Neuron (in vitro differentiated cells): ENCODE data around the gene ERCC3.

Experiments
- H2AFZ ChIP-seq: one replicate; pipeline ENCODE4 v1.6.1; 2013; ENCODE audit warnings: low read depth, mild to moderate bottlenecking, inconsistent platforms, low read length, moderate library complexity
- H3K27me3 ChIP-seq: one replicate; pipeline ENCODE4 v1.6.1; 2013; ENCODE audit warnings: low read length; ENCODE audit not compliant: insufficient read depth
- H3K36me3 ChIP-seq: one replicate; pipeline ENCODE4 v1.6.1; 2013; ENCODE audit warnings: low read length; ENCODE audit not compliant: insufficient read depth
- H3K4me1 ChIP-seq: one replicate; pipeline ENCODE4 v1.6.1; 2013; ENCODE audit warnings: low read length; ENCODE audit not compliant: insufficient read depth
- H3K4me3 ChIP-seq: 2 replicates; pipeline ENCODE4 v1.5.1; 2013; ENCODE audit warnings: mild to moderate bottlenecking, low read length, moderate library complexity
- H3K9me3 ChIP-seq: one replicate; pipeline ENCODE4 v1.6.1; 2013; ENCODE audit warnings: low read length

The ERCC3 gene

DNA sequence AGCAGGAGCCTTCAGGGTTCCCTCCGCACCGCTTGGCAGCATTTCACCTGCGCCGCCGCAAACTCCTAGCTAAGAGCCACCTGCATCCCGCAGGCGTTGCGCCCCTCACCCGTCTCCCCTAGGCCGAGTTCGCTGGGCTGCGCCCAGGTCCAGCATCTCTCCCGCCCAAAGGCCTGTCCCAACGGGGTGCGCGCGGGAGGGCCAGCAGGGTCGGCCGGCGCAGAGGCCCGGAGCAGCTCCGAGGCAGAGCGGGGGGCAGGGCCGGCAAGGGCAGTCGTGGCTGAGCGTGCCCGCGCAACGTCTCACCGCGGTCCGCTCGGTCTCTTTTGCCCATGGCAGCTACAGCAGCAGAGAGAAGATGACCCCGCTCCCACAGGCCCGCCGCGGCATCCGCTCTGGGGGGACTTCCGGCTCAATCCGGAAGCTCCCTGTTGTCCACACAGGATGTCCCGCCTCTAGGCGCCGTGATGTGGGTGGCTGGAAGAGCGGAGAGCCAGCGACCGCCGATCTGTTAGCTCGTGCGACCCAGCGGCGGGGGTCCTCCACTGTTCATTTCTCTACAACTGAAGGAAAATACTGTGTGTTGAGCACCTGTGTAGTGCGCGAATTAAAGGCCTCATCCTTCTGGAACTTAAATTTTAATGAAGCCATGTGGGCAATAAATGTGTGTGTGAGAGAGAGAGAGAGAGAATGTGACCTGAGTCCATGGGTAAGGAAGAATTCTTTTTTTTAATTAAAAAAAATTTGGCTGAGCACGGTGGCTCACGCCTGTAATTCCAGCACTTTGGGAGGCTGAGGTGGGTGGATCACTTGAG is at the start of gene ERCC3:
Gene ERCC3, minus strand, starts transcription at position 397 of the 815 bp plus-strand sequence. Its CDS starts 63 bp downstream, at position 334.
- peak within 1 kb of the TSS; percentile 86 for H3K4me3 ChIP-seq
- no peaks in the 10 kb centered on the region for H3K9me3 ChIP-seq
- no peaks in the 10 kb centered on the region for H3K27me3 ChIP-seq
- H2AFZ ChIP-seq = peak within 1 kb of the TSS; percentile 88
- peaks cover 11% of the 10 kb centered on the region for H3K4me1 ChIP-seq
- peaks cover 35% of the 10 kb centered on the region for H3K36me3 ChIP-seq

DNA sequence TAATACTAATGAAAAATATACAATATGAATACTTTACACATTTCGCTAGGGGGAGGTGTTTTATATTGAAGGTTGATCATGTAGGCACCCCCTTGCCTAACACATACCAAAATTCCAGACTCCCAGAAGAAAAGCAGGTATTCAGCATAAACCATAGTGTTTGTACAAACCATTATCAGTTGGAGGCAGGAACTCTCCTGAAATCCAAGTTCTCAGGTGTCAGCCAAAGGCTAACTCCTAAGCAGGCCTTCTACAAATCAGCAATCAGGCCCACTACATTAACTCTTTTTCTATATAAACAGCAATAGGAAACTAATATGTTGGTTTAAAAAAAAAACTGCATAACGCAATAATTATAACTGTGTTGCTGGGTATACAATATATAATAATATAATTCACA is 49.3 kb upstream of the ERCC3 start:
- no peak overlapping the region for H2AFZ ChIP-seq
- H3K4me1 ChIP-seq = no peaks in the 10 kb centered on the region
- peaks cover 2% of the 10 kb centered on the region for H3K9me3 ChIP-seq
- no peaks in the 10 kb centered on the region for H3K27me3 ChIP-seq
- H3K36me3 ChIP-seq = peaks cover 18% of the 10 kb centered on the region
- H3K4me3 ChIP-seq = no peak overlapping the region

DNA sequence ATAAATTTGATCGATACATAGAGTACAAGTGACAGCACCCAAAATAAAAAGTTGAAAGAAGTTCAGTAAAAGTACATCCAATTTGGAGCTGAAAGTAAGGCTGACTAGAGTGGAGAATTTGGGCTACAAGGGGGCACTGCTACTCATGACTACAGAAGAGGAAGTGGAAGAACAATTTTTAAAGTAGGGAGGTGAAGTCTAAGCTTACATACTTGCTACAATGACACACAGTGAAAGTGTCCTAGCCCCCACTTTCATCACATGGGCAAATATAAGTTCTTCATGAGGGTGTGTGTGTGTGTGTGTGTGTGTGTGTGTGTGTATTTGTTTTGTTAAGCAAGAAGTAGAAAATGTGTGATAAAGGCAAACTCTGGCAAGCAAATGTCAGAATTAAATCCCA is 48.2 kb upstream of the ERCC3 start:
- Histone ChIP-seq H3K4me1 (no peaks in the 10 kb centered on the region), H3K9me3 (peaks cover 2% of the 10 kb centered on the region), H3K36me3 (peaks cover 26% of the 10 kb centered on the region), H2AFZ (no peak overlapping the region), H3K27me3 (no peaks in the 10 kb centered on the region), H3K4me3 (no peak overlapping the region)

DNA sequence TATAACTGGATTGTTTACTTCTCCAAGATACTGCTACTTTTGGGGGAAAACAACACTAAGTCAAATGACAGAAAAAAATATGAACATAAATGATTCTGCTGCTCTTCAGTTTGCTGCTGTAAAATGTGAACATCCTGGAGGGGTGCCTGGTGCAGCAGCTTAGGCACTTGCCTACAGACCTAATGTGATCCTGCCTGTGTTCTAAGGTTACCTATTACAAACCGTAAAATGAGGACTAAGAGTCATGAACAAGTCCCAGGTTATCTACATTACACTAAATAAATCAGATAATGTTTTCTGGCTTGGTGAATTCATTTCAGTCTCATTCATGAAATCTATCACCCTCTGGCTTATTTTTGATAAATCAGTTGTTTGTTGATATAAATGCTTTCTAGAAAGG is 38.4 kb upstream of the ERCC3 start:
- Histone ChIP-seq H2AFZ (no peak overlapping the region), H3K36me3 (peaks cover 38% of the 10 kb centered on the region)

DNA sequence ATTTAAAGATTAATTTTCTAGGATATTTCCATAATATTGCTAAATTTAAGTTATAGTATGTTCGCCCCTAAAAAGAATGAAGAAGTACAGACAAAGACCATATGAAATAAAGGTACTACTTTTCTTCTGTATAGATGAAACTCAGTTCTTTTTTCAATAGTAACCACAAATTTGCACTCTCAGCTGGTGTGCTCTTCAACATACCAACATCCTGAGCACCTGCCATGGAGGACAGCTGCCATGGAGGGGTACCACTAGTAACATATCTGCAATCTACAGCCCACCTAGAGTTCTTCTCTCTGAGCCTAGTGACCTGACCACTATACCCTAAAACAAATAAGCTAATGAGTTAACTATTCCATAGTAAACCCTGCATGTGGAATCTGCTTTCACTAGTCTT is 36.8 kb upstream of the ERCC3 start:
- Histone ChIP-seq H2AFZ (no peak overlapping the region), H3K36me3 (peaks cover 40% of the 10 kb centered on the region), H3K9me3 (no peaks in the 10 kb centered on the region), H3K27me3 (no peaks in the 10 kb centered on the region), H3K4me3 (no peak overlapping the region), H3K4me1 (no peaks in the 10 kb centered on the region)

More for the DNA sequence above, 38.4 kb upstream of the ERCC3 start:
- Histone ChIP-seq H3K4me1 (no peaks in the 10 kb centered on the region), H3K9me3 (no peaks in the 10 kb centered on the region), H3K4me3 (no peak overlapping the region), H3K27me3 (no peaks in the 10 kb centered on the region)

DNA sequence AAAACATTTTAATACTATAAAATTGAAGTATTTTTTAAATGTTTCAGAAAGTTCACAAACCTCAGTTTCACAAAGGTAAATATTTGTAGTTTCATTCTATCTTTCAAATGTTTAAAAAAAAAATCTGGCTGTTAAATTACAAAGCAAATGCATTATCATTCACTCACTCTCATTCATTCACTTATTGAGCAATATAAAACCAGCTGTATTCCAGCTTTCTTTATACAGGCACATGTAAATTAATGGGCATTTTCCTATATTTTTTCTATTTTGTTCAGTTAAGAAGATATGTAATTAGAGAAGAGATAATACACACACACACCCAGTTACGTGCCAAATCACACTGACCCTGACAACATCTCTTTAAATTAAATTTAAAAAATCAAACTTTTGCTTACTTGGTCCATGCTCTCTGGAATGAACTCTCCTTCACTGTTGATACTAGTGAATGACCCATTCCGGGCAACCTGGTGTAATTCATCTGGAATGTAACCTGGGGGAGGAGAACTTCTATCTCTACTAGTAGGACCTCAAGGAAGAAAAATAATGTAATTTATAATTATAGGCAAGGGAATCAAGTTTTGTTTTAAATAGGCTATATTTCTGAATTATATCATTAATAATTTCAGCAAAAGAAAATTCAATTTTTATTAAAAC is 32.5 kb upstream of the ERCC3 start:
- no peaks in the 10 kb centered on the region for H3K27me3 ChIP-seq
- H3K4me1 ChIP-seq = no peaks in the 10 kb centered on the region
- no peak overlapping the region for H3K4me3 ChIP-seq
- no peak overlapping the region for H2AFZ ChIP-seq
- H3K9me3 ChIP-seq = no peaks in the 10 kb centered on the region
- peaks cover 49% of the 10 kb centered on the region for H3K36me3 ChIP-seq

DNA sequence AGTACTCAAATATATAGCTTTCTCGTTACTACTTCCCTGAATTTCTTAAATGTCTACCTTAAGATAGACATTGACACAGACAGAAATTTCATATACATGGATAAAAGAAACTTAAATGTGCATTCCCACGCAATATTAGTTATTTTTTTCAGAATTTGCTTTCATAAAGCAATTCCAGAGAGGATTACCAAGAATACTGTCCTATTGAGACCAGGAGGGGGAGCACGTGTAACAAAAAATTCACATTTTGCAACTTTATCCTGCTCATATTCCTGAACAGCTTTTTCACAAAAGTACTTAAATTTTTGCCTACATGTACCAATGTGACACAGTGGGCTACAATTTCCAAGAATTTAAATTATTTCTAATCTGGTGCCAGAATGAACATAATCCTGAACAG is 30.7 kb upstream of the ERCC3 start:
- Histone ChIP-seq H3K4me1 (no peaks in the 10 kb centered on the region), H3K4me3 (no peak overlapping the region), H2AFZ (no peak overlapping the region), H3K27me3 (no peaks in the 10 kb centered on the region), H3K36me3 (peaks cover 55% of the 10 kb centered on the region), H3K9me3 (peaks cover 4% of the 10 kb centered on the region)

DNA sequence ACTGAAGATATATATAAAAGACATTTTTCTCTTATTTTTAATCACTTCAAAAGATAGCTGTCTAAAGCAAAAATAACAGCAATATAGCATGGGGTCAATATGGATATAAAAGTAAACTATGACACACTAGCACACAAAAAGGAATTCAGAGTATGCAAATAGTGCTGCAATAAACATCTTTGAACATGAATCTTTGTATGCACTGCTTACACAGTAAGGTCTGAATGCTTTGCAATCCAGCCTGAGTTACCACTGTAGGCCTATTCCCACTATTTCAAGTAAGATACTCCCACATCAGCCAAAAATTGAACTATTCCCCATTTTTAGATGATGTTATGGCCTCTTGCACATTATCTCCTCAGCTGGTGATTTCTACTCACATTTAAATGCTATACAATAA is 27.4 kb upstream of the ERCC3 start:
- no peaks in the 10 kb centered on the region for H3K4me1 ChIP-seq
- no peaks in the 10 kb centered on the region for H3K27me3 ChIP-seq
- no peak overlapping the region for H2AFZ ChIP-seq
- peaks cover 4% of the 10 kb centered on the region for H3K9me3 ChIP-seq
- no peak overlapping the region for H3K4me3 ChIP-seq
- peaks cover 65% of the 10 kb centered on the region for H3K36me3 ChIP-seq

DNA sequence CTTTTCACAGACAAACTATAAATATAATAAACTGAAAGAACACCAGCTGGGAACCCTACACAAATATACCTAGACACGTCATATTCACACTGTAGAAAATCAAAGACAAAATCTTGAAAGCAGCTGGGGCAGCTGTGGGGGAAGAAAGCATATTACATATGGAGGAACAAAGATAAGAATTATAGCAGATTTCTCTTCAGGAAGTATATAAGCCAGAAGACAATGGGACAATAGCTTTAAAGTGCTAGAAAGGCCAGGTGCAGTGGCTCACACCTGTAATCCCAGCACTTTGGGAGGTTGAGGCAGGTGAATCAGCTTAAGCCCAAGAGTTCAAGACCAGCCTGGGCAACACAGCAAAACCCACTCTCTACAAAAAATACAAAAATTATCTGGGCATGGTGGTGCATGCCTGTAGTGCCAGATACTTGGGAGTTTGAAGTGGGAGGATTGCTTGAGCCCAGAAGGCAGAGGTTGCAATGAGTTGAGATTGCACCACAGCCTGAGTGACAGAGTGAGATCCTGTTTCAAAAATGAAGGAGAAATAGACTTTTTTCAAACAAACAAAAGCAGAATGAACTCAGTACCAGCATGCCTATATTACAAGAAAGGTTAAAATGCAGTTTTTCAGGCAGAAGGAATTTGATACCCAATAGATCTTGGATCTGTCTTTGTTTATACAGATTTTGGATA is 26.8 kb upstream of the ERCC3 start:
- Histone ChIP-seq H3K36me3 (peaks cover 69% of the 10 kb centered on the region), H3K4me3 (no peak overlapping the region), H2AFZ (no peak overlapping the region), H3K27me3 (no peaks in the 10 kb centered on the region), H3K9me3 (peaks cover 4% of the 10 kb centered on the region), H3K4me1 (no peaks in the 10 kb centered on the region)

DNA sequence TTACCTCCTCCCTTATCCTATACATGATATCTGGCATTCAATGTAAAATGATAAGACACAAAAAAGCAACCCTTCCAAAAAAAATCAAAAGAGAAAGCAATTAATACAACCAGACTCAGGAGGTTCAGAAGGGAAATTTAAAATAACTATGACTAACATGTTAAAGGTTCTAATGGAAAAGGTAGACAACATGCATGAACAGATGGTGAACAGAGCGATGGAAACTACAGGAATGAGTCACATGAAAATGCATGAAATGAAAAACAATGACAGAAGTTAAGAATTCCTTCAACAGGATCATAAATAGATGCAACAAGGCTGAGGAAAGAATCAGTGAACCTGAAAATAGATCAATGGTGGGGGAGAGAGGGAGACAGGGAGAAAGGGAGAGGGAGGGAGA is 26.1 kb upstream of the ERCC3 start:
- Histone ChIP-seq H2AFZ (no peak overlapping the region), H3K9me3 (peaks cover 4% of the 10 kb centered on the region), H3K4me1 (no peaks in the 10 kb centered on the region), H3K4me3 (no peak overlapping the region), H3K36me3 (peaks cover 74% of the 10 kb centered on the region), H3K27me3 (no peaks in the 10 kb centered on the region)

DNA sequence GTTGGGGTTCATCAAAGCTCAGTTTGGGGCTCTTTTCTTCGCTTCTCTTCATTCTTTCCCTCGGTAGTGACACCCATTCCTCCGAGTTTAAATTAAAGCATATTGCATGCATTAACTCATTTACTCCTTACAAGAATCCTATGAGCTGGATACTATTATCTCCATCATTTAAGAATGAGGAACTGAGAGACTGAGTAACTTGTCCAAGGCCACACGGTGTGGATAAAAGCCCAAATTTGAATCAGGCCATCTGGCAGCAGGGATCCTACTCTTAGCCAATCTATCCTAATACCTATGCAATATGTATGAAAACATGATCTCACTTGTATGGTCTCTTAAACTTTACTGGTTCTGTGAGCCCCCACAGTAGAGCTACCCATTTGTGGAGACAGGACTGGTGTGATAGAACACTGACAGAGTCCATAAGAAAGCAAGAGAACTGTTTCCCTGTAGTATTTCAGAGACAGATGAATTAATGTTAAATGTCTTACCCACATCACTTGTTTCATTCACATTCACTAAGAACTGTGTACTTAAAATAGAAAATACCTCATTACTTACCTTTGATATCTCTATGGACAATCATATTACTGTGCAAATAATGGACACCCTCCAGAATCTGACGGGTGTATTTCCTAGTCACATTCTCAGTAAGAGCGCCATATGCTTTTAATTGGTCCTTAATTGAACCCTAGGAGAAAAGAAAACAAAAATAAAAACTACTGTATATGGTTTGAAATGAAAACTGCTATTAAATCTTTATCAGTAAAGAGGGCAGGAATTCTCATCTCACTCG is 20.4 kb upstream of the ERCC3 start:
- Histone ChIP-seq H3K9me3 (no peaks in the 10 kb centered on the region), H3K4me3 (no peak overlapping the region), H3K36me3 (peaks cover 82% of the 10 kb centered on the region), H3K27me3 (no peaks in the 10 kb centered on the region), H3K4me1 (no peaks in the 10 kb centered on the region), H2AFZ (no peak overlapping the region)

DNA sequence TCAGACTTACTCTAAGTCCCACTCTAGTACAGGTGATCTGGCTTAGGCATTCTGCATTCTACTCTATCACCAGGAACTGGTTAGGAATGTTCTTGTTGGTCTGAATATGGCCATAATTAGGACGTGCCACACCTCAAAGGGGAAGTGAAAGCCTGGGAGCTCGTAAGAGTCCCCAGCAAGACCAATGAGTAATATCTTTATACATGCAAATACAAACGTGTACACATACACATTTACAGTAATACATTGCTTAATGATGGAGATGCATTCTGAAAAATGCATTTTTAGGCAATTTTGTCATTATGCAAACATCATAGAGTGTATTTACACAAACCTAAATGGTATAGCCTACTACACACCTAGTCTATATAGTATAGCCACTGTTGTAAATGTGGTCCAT is 19.5 kb upstream of the ERCC3 start:
- Histone ChIP-seq H3K36me3 (peaks cover 81% of the 10 kb centered on the region), H3K27me3 (no peaks in the 10 kb centered on the region), H3K4me3 (no peak overlapping the region), H2AFZ (no peak overlapping the region), H3K9me3 (no peaks in the 10 kb centered on the region), H3K4me1 (no peaks in the 10 kb centered on the region)
